Activated naive CD8-positive, alpha-beta T cell (primary cell): ENCODE data around the gene PDILT.
A peak's percentile ranks its signal among the peaks of the same experiment; 100 is the strongest.

ENCODE experiments used
- H3K27ac Mint-ChIP-seq: one replicate; pipeline ENCODE4 v1.8.0; 2021; ENCODE audit warnings: mixed read lengths
- H3K27me3 Mint-ChIP-seq: one replicate; pipeline ENCODE4 v1.8.0; 2021; ENCODE audit warnings: mixed read lengths
- H3K36me3 Mint-ChIP-seq: one replicate; pipeline ENCODE4 v1.8.0; 2021; ENCODE audit warnings: mixed read lengths
- H3K4me1 Mint-ChIP-seq: one replicate; pipeline ENCODE4 v1.8.0; 2021; ENCODE audit warnings: low read depth, mixed read lengths
- H3K4me3 Mint-ChIP-seq: one replicate; pipeline ENCODE4 v1.8.0; 2021; ENCODE audit warnings: mild to moderate bottlenecking, mixed read lengths
- H3K9me3 Mint-ChIP-seq: one replicate; pipeline ENCODE4 v1.8.0; 2021; ENCODE audit warnings: low read depth, mixed read lengths

Gene PDILT

DNA sequence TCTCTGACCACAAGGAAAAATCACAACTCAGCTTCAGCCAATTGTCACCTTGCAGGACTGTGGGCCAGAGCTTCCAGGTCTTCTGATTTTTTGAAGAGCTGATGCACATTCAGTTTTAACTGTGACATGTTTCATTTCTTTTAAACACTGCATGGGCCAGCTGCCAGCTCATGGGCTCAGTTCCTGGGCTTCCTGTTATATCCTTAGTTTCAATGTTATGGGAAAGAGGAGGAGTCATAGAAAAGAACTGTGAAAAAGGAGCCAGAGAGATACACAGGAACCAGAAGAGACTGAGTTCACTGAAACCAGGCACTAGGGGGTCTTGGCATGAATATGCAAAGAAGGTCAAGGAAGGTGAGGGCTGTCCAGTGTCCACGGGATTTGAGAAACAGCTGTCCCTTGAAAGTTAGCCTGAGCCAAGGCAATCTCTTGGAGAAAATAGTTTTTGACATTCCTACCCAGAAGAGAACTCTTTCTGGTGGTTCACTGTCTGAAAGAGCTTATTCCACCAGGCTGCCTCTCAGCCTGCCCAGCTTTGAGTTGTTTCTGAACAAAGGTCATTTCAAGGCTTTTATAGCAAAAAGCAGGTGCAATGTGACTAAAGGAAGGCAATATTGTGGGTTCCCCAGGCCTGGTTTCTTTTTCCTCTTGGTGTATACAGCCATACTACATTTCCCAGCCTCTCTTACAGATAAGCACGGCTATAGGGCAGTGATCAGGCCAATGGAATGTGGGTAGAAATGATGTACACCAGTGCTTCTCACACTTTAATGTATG, 10.5 kb downstream of the PDILT start:
- Mint-ChIP-seq H3K4me3 (no peak overlapping the region), H3K36me3 (no peaks in the 10 kb centered on the region), H3K27me3 (no peaks in the 10 kb centered on the region), H3K27ac (no peak overlapping the region), H3K4me1 (no peaks in the 10 kb centered on the region), H3K9me3 (no peaks in the 10 kb centered on the region)

DNA sequence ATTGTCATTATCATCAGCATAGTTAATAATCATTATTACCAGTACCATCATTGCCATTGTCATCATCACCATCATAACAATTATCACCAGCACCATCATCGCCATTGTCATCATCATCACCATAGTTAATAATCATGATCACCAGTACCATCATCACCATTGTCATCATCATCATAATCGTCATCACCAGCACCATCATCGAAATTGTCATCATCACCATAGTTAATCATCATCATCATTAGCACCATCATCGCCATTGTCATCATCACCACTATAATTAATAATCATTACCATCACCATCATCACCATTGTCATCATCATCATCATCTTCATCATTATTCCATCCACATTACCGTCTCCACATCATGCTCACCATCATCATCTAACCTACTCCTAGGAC, 13.5 kb downstream of the PDILT start:
- Mint-ChIP-seq H3K4me3 (no peak overlapping the region), H3K36me3 (no peaks in the 10 kb centered on the region), H3K27me3 (peaks cover 12% of the 10 kb centered on the region), H3K4me1 (no peaks in the 10 kb centered on the region), H3K27ac (no peak overlapping the region), H3K9me3 (no peaks in the 10 kb centered on the region)

DNA sequence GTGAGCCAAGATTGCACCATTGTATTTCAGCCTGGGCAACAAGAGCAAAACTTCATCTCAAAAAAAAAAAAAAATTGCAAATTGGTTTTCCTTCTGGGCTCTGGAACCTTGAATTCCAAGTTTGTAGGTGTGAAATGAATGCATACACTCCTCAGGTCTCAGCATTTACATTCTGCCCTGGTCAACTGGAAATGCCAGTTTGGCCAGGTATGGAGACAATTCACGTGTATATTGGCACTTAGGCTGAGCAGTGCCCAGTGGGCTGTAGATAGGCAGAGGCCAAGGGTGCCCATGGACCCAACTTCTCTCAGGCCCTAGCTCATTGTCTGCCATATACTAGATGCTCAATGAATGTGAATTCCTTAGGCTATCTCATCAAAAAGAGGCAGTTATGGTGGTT, 15.7 kb downstream of the PDILT start:
- Mint-ChIP-seq H3K4me1 (no peaks in the 10 kb centered on the region), H3K27ac (no peak overlapping the region), H3K36me3 (no peaks in the 10 kb centered on the region), H3K9me3 (no peaks in the 10 kb centered on the region), H3K27me3 (peaks cover 12% of the 10 kb centered on the region), H3K4me3 (no peak overlapping the region)

DNA sequence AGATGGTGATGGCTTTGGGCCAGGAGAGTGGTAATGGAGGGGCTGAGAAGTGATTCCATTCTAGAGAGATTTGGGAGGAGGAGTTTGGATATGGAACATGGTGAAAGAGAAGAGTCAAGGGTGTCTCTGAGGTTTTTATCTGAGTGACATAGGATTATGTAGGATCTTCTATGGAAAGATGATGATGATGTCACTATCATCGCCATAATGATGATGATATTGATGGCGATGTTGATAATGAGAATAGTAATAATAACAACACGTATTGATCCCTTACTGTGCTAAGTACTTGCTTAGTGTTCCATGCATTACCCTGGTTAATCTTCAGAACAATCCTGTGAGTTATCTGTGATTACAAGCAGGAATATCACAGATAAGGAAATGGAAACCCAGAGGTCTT, 16.6 kb downstream of the PDILT start:
- Mint-ChIP-seq H3K4me1 (no peaks in the 10 kb centered on the region), H3K27me3 (peaks cover 12% of the 10 kb centered on the region), H3K27ac (no peak overlapping the region), H3K36me3 (no peaks in the 10 kb centered on the region), H3K4me3 (no peak overlapping the region), H3K9me3 (no peaks in the 10 kb centered on the region)

DNA sequence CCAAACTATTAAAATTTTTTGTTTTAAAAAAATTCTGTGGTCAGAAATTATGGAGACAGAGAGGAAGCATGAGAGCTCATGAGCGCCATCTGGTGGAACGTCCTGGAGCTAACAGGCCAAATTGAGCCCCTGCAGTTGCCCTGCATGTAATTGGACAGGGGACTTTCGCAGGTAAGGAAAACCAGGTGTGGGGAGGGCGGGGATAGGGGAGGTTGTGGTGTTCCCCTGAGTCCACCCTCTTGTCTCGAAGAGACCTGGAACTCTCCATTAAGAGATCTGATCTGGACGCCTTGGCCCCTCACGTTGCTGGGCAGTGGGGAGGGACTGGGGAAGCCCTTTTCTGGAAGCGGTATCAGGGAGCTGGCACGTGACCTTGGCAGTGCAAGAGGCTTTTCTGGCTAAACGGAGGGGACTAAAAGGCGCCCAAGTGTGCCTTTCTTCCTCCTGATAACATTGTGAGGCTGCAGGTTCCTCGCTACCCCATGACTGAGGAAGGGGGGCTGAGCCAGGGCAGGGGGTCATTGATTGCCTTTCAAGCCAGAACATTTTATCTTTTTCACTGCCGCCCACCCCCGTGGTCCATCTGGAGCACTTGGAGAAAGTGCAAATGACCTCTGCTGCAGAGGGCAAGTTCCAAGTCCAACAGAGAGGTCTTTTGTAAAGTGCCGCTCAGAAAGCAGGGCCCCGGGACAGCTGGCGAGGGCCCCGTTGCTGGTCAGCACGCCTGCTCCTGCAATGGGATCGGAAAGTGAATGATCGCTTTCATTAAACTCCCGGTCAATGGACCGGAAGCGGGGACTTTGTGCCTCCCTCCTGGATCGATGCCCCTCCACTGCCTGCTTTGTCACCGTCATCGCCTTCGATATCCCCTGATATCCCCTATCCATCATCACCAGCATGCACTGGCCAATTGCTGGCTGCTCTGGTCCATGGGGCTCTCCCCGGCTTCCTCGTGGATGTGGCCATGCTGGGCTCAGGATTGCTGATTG, 18.4 kb downstream of the PDILT start:
- H3K36me3 Mint-ChIP-seq: no peaks in the 10 kb centered on the region
- peaks cover 12% of the 10 kb centered on the region for H3K27me3 Mint-ChIP-seq
- no peaks in the 10 kb centered on the region for H3K4me1 Mint-ChIP-seq
- no peaks in the 10 kb centered on the region for H3K9me3 Mint-ChIP-seq
- no peak overlapping the region for H3K4me3 Mint-ChIP-seq
- H3K27ac Mint-ChIP-seq: peak overlapping the region; percentile 25

DNA sequence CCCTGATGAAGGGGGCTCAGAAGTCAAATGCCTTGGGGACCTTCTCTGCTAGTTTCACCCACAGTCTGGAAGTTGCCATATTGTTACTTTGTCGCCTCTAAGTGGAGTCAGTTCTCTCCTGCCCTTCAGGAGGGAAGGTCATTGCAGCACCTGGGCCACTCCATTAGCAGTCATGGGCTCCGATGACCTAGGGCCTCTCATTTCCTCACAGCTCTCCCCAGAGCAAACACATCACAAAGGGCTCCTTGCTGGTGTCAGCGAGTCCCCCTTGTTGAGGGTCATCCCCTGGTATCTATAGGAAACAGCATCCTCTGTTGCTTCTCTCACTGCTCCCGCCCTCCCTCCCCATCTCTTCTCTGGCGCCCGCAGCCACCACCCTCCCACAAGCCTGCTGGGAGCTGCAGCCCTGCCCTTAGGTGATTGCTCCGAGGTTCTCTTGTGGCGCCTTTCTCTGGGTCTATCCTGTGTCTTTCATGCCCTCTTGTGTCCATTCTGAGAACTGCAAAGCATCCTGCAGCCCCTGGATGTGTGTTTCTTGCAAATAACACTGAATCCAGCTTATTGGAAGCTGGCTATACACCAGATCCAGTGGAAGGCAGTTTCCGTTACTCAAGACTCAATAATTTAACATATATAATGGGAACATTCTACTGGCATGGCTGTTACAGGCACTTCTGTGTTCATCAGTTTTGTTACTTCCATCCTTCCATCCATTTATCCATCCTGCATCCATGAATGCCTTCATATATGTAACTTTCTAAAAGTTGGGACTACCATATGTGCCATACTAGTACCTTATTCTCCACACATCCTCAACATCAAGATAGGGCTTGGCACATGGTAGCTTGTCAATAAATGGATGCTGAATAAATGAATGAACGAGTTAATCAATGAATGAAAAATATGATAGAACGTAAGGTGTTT, 21.2 kb downstream of the PDILT start:
- H3K4me1 Mint-ChIP-seq: no peaks in the 10 kb centered on the region

DNA sequence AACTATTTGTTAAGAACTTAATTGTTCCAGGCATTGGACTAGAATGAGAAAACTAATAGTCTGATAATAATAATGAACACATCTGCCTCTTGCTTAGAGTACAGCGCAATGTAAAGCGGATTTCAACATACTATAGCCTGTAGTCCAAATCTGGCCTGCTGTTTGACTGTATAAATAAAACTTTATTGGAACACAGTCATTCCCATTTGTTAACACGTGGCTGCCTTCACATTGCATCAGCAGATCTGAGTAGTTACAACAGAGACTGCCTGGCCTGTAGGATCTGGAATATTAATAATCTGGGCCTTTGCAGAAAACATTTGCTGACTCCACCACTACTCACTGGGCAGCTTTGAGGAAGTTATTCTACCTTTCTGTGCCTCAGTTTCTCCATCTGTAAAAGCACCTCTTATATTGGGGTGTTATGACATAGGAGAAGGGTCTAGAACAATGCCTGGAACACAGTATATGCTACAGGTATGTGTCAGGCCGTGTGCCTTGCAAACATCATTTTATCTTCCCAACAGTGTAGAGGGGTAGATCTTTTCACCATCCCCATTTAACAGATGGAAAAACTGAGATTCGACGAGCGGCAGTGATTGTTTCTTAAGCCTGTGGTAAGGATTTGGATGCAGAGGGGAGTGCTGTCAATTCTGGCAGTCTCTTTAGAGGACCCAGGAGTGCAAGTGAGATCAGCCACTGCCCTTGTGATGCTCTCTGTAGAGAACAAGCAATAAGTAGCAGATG, 22.2 kb downstream of the PDILT start:
- no peak overlapping the region for H3K27ac Mint-ChIP-seq
- H3K27me3 Mint-ChIP-seq: peaks cover 12% of the 10 kb centered on the region
- H3K9me3 Mint-ChIP-seq: no peaks in the 10 kb centered on the region
- no peaks in the 10 kb centered on the region for H3K4me1 Mint-ChIP-seq
- no peaks in the 10 kb centered on the region for H3K36me3 Mint-ChIP-seq
- H3K4me3 Mint-ChIP-seq: no peak overlapping the region

More for the DNA sequence above, 21.2 kb downstream of the PDILT start:
- Mint-ChIP-seq H3K27ac (no peak overlapping the region), H3K27me3 (peaks cover 14% of the 10 kb centered on the region), H3K4me3 (no peak overlapping the region), H3K9me3 (no peaks in the 10 kb centered on the region), H3K36me3 (no peaks in the 10 kb centered on the region)

DNA sequence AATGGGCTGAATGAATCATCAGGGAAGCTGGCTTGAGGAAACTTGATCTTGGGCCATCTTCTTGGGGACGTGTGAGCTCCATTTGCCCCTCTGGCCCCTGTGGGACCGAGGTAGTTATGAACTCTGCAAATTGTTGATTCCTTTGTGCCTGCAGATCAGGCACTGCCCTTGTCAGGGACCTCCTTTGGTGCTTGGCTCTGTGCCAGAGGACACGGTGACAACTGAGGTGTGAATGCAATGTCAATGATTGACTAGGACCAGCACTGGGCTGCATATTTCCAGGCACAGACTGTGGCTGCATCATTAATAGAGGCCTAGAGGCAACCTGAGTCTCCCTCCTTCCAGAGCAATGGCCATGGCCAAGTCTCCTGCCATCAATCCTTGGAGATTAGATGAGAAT, 23.8 kb downstream of the PDILT start:
- Mint-ChIP-seq H3K27me3 (peaks cover 5% of the 10 kb centered on the region), H3K27ac (no peak overlapping the region), H3K9me3 (no peaks in the 10 kb centered on the region), H3K4me3 (no peak overlapping the region), H3K36me3 (no peaks in the 10 kb centered on the region), H3K4me1 (no peaks in the 10 kb centered on the region)

DNA sequence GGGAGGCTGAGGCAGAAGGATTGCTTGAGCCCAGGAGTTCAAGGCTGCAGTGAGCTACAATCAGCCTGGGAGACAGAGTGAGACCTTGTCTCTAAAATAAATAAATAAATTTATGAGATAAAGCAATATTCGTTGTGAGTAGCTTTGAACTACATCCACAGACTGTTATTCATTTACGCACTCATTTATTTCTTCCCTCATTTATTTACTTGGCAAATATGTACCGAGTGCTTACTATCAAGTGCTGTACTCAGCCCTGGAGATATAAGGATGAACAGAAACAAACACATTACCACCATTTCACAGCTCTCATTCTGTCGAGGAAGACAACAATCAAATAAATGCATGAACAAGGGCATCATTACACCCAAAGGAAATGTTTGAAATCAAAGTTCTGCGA, 27.4 kb downstream of the PDILT start:
- H3K4me1 Mint-ChIP-seq: no peaks in the 10 kb centered on the region
- H3K36me3 Mint-ChIP-seq: no peaks in the 10 kb centered on the region
- H3K4me3 Mint-ChIP-seq: no peak overlapping the region
- H3K27me3 Mint-ChIP-seq: peaks cover 5% of the 10 kb centered on the region
- H3K27ac Mint-ChIP-seq: no peak overlapping the region
- H3K9me3 Mint-ChIP-seq: no peaks in the 10 kb centered on the region

DNA sequence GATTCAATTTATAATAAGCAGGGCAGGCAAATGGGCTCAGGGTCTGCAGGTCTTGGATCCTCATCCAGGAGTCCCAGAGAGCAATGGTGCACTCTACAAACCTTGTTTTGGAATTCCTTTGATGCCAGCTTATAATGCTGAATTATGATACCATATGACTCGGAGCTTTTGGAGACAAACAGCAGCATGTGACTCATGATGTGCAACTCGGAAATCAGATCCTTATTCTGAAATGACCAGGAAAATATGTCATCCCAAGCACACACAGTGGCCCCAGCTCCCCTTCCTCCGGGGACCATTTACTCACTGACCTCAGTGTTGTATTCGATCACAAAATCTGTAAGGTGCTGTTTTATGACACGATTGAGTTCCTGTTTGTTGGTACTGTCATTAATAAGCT, 31.8 kb downstream of the PDILT start:
- Mint-ChIP-seq H3K27me3 (peaks cover 6% of the 10 kb centered on the region), H3K4me1 (no peaks in the 10 kb centered on the region), H3K4me3 (no peak overlapping the region), H3K36me3 (no peaks in the 10 kb centered on the region), H3K27ac (no peak overlapping the region), H3K9me3 (no peaks in the 10 kb centered on the region)

DNA sequence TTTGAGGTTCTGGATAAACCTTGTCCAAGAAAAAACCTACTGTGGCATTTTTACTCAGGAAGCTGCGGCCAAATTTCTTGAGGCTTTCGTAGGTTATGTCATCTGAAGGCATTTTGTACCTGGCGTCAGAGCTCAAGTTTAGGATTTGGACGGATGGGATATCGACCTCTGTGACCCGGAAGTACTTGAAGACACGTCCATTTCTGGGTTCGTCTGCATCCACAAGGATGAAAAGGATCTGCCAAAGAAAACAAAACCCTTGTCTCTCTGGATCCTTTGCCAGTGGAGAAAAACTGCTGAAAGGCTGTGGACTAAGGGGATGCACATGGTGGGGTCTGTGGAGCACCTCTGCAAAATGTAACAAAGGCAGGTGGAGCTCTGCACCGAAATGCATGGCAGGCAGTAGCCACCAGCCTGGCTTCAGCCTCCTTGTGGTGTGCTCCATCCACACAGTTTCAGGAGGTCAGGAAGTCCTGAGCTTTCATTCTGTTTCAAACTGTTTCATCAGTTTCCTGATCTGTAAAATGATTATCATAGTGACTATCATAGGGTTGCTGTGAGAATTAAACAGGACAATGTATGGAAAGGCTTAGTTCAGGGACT, 35.0 kb downstream of the PDILT start:
- Mint-ChIP-seq H3K4me3 (no peak overlapping the region), H3K27me3 (peaks cover 8% of the 10 kb centered on the region), H3K36me3 (no peaks in the 10 kb centered on the region), H3K27ac (no peak overlapping the region), H3K9me3 (no peaks in the 10 kb centered on the region), H3K4me1 (no peaks in the 10 kb centered on the region)

DNA sequence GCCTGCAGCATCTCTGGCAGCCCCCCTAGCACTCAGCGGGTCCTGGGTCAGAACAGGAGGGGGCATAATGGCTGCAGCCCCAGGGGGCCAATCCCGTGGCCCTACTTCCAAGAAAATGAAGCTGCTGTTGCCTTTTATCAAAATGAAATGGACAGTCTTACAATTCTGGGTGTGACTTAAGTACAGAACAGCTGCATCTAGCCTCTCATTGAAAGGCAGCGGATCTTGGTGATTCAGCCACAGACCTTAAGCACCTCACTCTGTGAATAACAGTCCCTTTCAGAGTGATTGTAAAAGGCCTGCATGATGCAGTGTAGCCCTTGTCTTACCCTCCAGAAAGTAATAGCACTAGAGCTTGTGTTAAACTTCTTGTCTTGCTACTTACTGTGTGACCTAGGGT, 40.5 kb downstream of the PDILT start:
- no peaks in the 10 kb centered on the region for H3K36me3 Mint-ChIP-seq
- peaks cover 11% of the 10 kb centered on the region for H3K27me3 Mint-ChIP-seq
- H3K9me3 Mint-ChIP-seq: no peaks in the 10 kb centered on the region
- H3K27ac Mint-ChIP-seq: no peak overlapping the region
- no peaks in the 10 kb centered on the region for H3K4me1 Mint-ChIP-seq
- H3K4me3 Mint-ChIP-seq: no peak overlapping the region

DNA sequence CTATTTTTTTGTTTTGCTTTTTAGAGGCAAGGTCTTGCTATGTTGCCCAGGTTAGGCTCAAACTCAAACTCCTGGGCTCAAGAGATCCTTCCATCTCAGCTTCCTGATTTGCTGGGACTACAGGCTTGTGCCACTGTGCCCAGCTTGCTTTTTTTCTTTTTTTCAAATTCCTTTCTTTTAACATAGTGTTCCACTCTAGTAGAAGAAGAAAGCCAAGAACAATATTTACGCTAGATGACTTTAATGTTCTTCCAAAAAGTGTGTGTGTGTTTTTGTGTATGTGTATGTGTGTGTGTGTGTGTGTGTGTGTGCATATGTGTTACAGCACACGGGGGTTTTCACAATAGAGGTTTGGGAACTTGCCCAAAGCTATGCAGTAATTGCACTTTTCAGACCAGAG, 41.3 kb downstream of the PDILT start:
- Mint-ChIP-seq H3K27me3 (peaks cover 11% of the 10 kb centered on the region), H3K36me3 (no peaks in the 10 kb centered on the region), H3K27ac (no peak overlapping the region), H3K4me1 (no peaks in the 10 kb centered on the region), H3K9me3 (no peaks in the 10 kb centered on the region), H3K4me3 (no peak overlapping the region)

DNA sequence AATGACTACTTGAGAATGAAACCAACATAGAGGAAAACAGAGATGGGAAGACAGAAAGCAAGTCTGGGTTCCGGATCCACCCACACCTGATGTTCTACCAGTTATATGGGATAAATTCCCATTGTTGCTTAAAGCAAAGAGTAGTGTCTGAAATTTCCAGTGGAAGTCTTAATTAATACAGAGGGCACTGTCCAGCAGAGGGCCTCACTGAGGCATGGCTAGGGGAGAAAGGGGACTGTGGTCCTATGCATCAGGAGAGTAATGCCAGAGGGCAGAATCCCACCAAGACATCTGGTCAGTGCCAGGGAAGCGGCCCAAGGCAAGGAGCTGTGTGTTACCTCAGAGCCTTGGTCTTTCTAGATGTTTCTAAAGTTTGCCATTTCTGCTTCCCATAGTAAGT, 44.5 kb downstream of the PDILT start:
- peaks cover 11% of the 10 kb centered on the region for H3K27me3 Mint-ChIP-seq
- H3K27ac Mint-ChIP-seq: no peak overlapping the region
- no peaks in the 10 kb centered on the region for H3K4me1 Mint-ChIP-seq

More for the DNA sequence above, 44.5 kb downstream of the PDILT start:
- Mint-ChIP-seq H3K36me3 (no peaks in the 10 kb centered on the region), H3K4me3 (no peak overlapping the region), H3K9me3 (no peaks in the 10 kb centered on the region)
